ENCODE measurements around the gene SLC31A1. TPM values are rescaled to one million over a fixed set of nuclear protein-coding genes. Genes with fewer than 3 reads are reported as not detected.
"Not testable (repeated sequence)": the region's sequence is repeated elsewhere in the genome, so short reads cannot be mapped to it uniquely, and the experiment has no call there.

The SLC31A1 gene
- total RNA-seq, 2 donors from 2014 or later = 6.7 to 7.9 TPM

GRCh38 chr9:113241161-113241560 is 19.8 kb downstream of the SLC31A1 start:
- DNase-seq = no peak
- Histone ChIP-seq H3K4me1 (peaks cover under 1% of the 10 kb centered on the region), H3K27ac (no peak overlapping the region), H3K27me3 (no peaks in the 10 kb centered on the region), H3K36me3 (replicated peaks in 1 of 2; ENCODE audit: insufficient read depth in 1 of 2, low read depth in 2 of 2) (no peaks in the 10 kb centered on the region), H3K9me3 (no peaks in the 10 kb centered on the region), H3K4me3 (no peak overlapping the region)
- WGBS, 2 donors = 94 to 97% methylated on average over 2 of the region's 2 CpGs
- TF ChIP-seq CTCF (IDR thresholded peaks at IDR 0.05) (no peak), POLR2A (IDR thresholded peaks at IDR 0.05) (no peak)
- intact Hi-C loops (cut with DNase I) = no loop called here
- no peak for ATAC-seq

GRCh38 chr9:113244556-113244955 is 23.2 kb downstream of the SLC31A1 start:
- H3K36me3 ChIP-seq (replicated peaks in 1 of 2; ENCODE audit: insufficient read depth in 1 of 2, low read depth in 2 of 2) = no peaks in the 10 kb centered on the region
- intact Hi-C loops (cut with DNase I) = no loop called here
- TF ChIP-seq CTCF (IDR thresholded peaks at IDR 0.05) = no peak
- no peak for TF ChIP-seq POLR2A (IDR thresholded peaks at IDR 0.05)
- H3K27ac ChIP-seq = no peak overlapping the region
- ATAC-seq (no peak), DNase-seq (no peak)
- H3K9me3 ChIP-seq = no peaks in the 10 kb centered on the region
- no peak overlapping the region for H3K4me3 ChIP-seq
- no peaks in the 10 kb centered on the region for H3K27me3 ChIP-seq
- no peaks in the 10 kb centered on the region for H3K4me1 ChIP-seq
- 81 to 85% methylated on average over 2 of the region's 2 CpGs for WGBS, 2 donors

DNA sequence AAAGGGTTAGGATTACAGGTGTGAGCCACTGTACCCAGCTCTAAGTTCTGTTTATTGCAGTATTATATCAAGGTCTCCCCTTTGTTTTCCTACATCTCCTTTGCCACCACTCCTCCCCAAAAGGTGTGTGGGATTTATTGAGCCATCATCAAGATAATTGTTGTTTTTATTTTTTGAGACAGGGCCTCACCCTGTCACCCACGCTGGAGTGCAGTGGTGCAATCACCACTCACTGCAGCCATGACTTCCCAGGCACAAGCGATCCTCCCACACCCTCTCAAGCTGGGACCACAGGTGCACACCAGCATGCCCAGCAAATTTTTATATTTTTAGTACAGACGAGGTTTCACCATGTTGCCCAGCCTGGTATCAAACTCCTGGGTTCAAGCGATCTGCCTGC is 24.6 kb downstream of the SLC31A1 start:
- no peak overlapping the region for H3K27ac ChIP-seq
- intact Hi-C loops (cut with DNase I) = no loop called here
- no peak for DNase-seq
- H3K36me3 ChIP-seq (replicated peaks in 1 of 2; ENCODE audit: insufficient read depth in 1 of 2, low read depth in 2 of 2) = no peaks in the 10 kb centered on the region
- no peaks in the 10 kb centered on the region for H3K4me1 ChIP-seq
- H3K27me3 ChIP-seq = no peaks in the 10 kb centered on the region
- no peak for TF ChIP-seq POLR2A (IDR thresholded peaks at IDR 0.05)
- no peak for TF ChIP-seq CTCF (IDR thresholded peaks at IDR 0.05)
- H3K9me3 ChIP-seq = no peaks in the 10 kb centered on the region
- H3K4me3 ChIP-seq = no peak overlapping the region
- no peak for ATAC-seq
- 83 to 89% methylated on average over 4 of the region's 4 CpGs for WGBS, 2 donors

- Histone ChIP-seq H3K4me1 (no peaks in the 10 kb centered on the region), H3K36me3 (replicated peaks in 1 of 2; ENCODE audit: insufficient read depth in 1 of 2, low read depth in 2 of 2) (no peaks in the 10 kb centered on the region), H3K4me3 (no peak overlapping the region), H3K27me3 (no peaks in the 10 kb centered on the region), H3K9me3 (no peaks in the 10 kb centered on the region), H3K27ac (no peak overlapping the region)
- WGBS, 2 donors = 77 to 84% methylated on average over 6 of the region's 6 CpGs
- ATAC-seq (no peak), DNase-seq (no peak)
- intact Hi-C loops (cut with DNase I) = no loop called here
- TF ChIP-seq POLR2A (IDR thresholded peaks at IDR 0.05) = no peak
- no peak for TF ChIP-seq CTCF (IDR thresholded peaks at IDR 0.05)
These were observed 25.6 kb downstream of the SLC31A1 start for GRCh38 chr9:113246928-113247327.

GRCh38 chr9:113247640-113248039 is 26.3 kb downstream of the SLC31A1 start:
- ATAC-seq (no peak), DNase-seq (no peak)
- Histone ChIP-seq H3K4me3 (no peak overlapping the region), H3K36me3 (replicated peaks in 1 of 2; ENCODE audit: insufficient read depth in 1 of 2, low read depth in 2 of 2) (no peaks in the 10 kb centered on the region), H3K27me3 (no peaks in the 10 kb centered on the region), H3K27ac (no peak overlapping the region), H3K9me3 (no peaks in the 10 kb centered on the region), H3K4me1 (no peaks in the 10 kb centered on the region)
- intact Hi-C loops (cut with DNase I) = no loop called here
- TF ChIP-seq CTCF (IDR thresholded peaks at IDR 0.05) = no peak
- TF ChIP-seq POLR2A (IDR thresholded peaks at IDR 0.05) = no peak

GRCh38 chr9:113249661-113250060 is 28.3 kb downstream of the SLC31A1 start:
- H3K9me3 ChIP-seq; H3K27me3 ChIP-seq; H3K4me1 ChIP-seq; intact Hi-C loops (cut with DNase I); H3K36me3 ChIP-seq (replicated peaks in 1 of 2; ENCODE audit: insufficient read depth in 1 of 2, low read depth in 2 of 2); H3K4me3 ChIP-seq; ATAC-seq; H3K27ac ChIP-seq; DNase-seq: not testable (repeated sequence)
- WGBS, 2 donors = 96 to 98% methylated on average over 2 of the region's 2 CpGs

Measured in body of pancreas (tissue), 4 donors.